ENCODE measurements around the gene CSNK1G2.

The CSNK1G2 gene

DNA sequence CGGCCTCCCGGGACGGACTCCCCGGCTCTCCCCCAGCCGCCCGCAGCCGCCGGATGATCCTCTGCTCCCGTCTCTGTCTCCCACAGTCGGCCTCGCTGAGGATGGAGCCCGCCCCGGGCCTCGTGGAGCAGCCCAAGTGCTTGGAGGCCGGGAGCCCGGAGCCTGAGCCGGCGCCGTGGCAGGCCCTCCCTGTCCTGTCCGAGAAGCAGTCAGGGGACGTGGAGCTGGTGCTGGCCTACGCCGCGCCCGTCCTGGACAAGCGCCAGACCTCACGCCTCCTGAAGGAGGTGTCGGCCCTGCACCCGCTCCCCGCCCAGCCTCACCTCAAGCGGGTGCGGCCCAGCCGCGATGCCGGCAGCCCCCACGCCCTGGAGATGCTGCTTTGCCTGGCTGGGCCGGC lies 29.0 kb upstream of the CSNK1G2 start:
- TF ChIP-seq CTCF (IDR thresholded peaks at IDR 0.05; ENCODE audit: low read depth, low read length), result no peak

GRCh38 chr19:1912760-1913505 lies 28.0 kb upstream of the CSNK1G2 start:
- no peak for DNase-seq (ENCODE audit: extremely low read depth, low read depth)
- TF ChIP-seq CTCF (IDR thresholded peaks at IDR 0.05; ENCODE audit: low read depth, low read length), result no peak

More for the DNA sequence above, 29.0 kb upstream of the CSNK1G2 start:
- DNase-seq (ENCODE audit: extremely low read depth, low read depth), result no peak

- TF ChIP-seq CTCF (IDR thresholded peaks at IDR 0.05; ENCODE audit: low read depth, low read length), result no peak
- DNase-seq (ENCODE audit: extremely low read depth, low read depth), result no peak
These were observed 27.0 kb upstream of the CSNK1G2 start for GRCh38 chr19:1913781-1914577.

GRCh38 chr19:1914826-1915341 lies 26.1 kb upstream of the CSNK1G2 start:
- TF ChIP-seq CTCF (IDR thresholded peaks at IDR 0.05; ENCODE audit: low read depth, low read length), result no peak

DNA sequence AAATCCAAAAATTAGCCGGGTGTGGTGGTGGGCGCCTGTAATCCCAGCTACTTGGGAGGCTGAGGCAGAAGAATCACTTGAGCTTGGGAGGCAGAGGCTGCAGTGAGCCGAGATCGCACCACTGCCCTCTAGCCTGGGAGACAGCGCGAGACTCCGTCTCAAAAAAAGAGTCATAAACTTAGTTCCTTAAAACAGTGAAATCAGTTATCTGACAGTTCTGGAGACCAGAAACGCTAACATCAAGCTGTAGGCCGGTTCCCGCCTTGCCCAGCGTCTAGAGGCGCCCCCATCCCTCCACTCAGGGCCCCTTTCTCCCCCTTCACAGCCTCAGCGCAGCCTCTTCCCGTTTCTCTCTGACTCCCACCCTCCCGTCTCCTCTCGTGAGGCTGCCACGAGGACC lies 23.8 kb upstream of the CSNK1G2 start:
- DNase-seq (ENCODE audit: extremely low read depth, low read depth), result no peak
- TF ChIP-seq CTCF (IDR thresholded peaks at IDR 0.05; ENCODE audit: low read depth, low read length), result no peak

More at GRCh38 chr19:1914826-1915341, 26.1 kb upstream of the CSNK1G2 start:
- DNase-seq (ENCODE audit: extremely low read depth, low read depth), result no peak

GRCh38 chr19:1917926-1918325 lies 23.0 kb upstream of the CSNK1G2 start:
- no peak for TF ChIP-seq CTCF (IDR thresholded peaks at IDR 0.05; ENCODE audit: low read depth, low read length)
- DNase-seq (ENCODE audit: extremely low read depth, low read depth), result no peak

GRCh38 chr19:1918975-1919374 lies 22.0 kb upstream of the CSNK1G2 start:
- no peak for DNase-seq (ENCODE audit: extremely low read depth, low read depth)
- no peak for TF ChIP-seq CTCF (IDR thresholded peaks at IDR 0.05; ENCODE audit: low read depth, low read length)

All from AG09319 (cell line).